SK-N-SH (cell line): Measurements from ENCODE around the gene NIF3L1. TPM values are rescaled to one million over a fixed set of nuclear protein-coding genes. Genes with fewer than 3 reads are reported as not detected.

Experiments
- CTCF ChIA-PET: fragments of 300-600, 350-600 bp; formaldehyde crosslinking; extraction: SDS; loops from one replicate; lab custom pipeline; 2021; lab: Yijun Ruan, JAX
- POLR2A ChIA-PET: fragments of 350-600 bp; sonication (Branson Sonifier 250); formaldehyde crosslinking; extraction: SDS; loops from one replicate; lab custom pipeline; 2020; ENCODE audit warnings: antibody characterized with exemption, inconsistent platforms; lab: Yijun Ruan, JAX
- DNase-seq: peaks from one replicate; pipeline ENCODE4 v3.0.0; 2012
- H2AFZ ChIP-seq: fragments of 200-600 bp; sonication (generic); 2 replicates; pipeline ENCODE4 v1.8.1; 2016; ENCODE audit warnings: antibody characterized with exemption, mild to moderate bottlenecking, low read depth
- H3F3A ChIP-seq: fragments of 200-600 bp; sonication (generic); replicated peaks from 2 replicates; pipeline ENCODE3; 2016; ENCODE audit warnings: antibody characterized with exemption, mild to moderate bottlenecking; ENCODE audit not compliant: insufficient read depth
- H3K27ac ChIP-seq, 2 experiments: fragments of 200-500 bp in 1 of 2; fragments of 200-600 bp in 1 of 2; sonication (Bioruptor generic) in 1 of 2; sonication (generic), shearing (Covaris generic) in 1 of 2; 2 replicates each; pipeline versions ENCODE4 v1.5.1 to v1.6.1; 2014 to 2016; ENCODE audit warnings: low read depth in 2 of 2, inconsistent platforms in 1 of 2, low read length in 1 of 2, mild to moderate bottlenecking in 1 of 2, mixed read lengths in 1 of 2
- H3K27me3 ChIP-seq: fragments of 200-600 bp; sonication (generic), shearing (Covaris generic); 2 replicates; pipeline ENCODE4 v1.6.1; 2016; ENCODE audit warnings: mixed run types; ENCODE audit not compliant: insufficient read depth
- H3K36me3 ChIP-seq, 2 experiments: fragments of 200-500 bp in 1 of 2; fragments of 200-600 bp in 1 of 2; sonication (Bioruptor generic) in 1 of 2; sonication (generic) in 1 of 2; replicated peaks in 1 of 2; 2 replicates each; pipeline versions ENCODE3 to v1.5.1; 2014 to 2016; ENCODE audit warnings: low read length in 1 of 2, mild to moderate bottlenecking in 1 of 2; ENCODE audit not compliant: insufficient read depth in 2 of 2, control insufficient read depth in 1 of 2
- H3K4me1 ChIP-seq, 2 experiments: fragments of 200-500 bp in 1 of 2; fragments of 200-600 bp in 1 of 2; sonication (Bioruptor generic) in 1 of 2; sonication (generic), shearing (Covaris generic) in 1 of 2; 2 replicates each; pipeline versions ENCODE4 v1.5.1 to v1.6.1; 2014 to 2016; ENCODE audit warnings: low read depth in 1 of 2, low read length in 1 of 2, mixed run types in 1 of 2; ENCODE audit not compliant: insufficient read depth in 2 of 2, control insufficient read depth in 1 of 2
- H3K4me2 ChIP-seq: fragments of 200-600 bp; sonication (generic), shearing (Covaris generic); 2 replicates; pipeline ENCODE4 v1.6.1; 2017; ENCODE audit warnings: mixed run types
- H3K4me3 ChIP-seq, 2 experiments: fragments of 200-500 bp in 1 of 2; fragments of 200-600 bp in 1 of 2; sonication (Bioruptor generic) in 1 of 2; sonication (generic), shearing (Covaris generic) in 1 of 2; 2 replicates each; pipeline versions ENCODE4 v1.5.1 to v1.8.1; 2014 to 2016; ENCODE audit warnings: low read depth in 2 of 2, inconsistent platforms in 1 of 2, low read length in 1 of 2, mild to moderate bottlenecking in 1 of 2, mixed read lengths in 1 of 2, moderate library complexity in 1 of 2
- H3K79me2 ChIP-seq: fragments of 200-600 bp; sonication (generic); 2 replicates; pipeline ENCODE4 v1.8.1; 2017; ENCODE audit warnings: mild to moderate bottlenecking; ENCODE audit not compliant: insufficient read depth
- H3K9ac ChIP-seq: fragments of 200-600 bp; sonication (generic); 2 replicates; pipeline ENCODE4 v1.6.1; 2017; ENCODE audit warnings: mixed run types
- H3K9me2 ChIP-seq: fragments of 200-600 bp; sonication (generic); 2 replicates; pipeline ENCODE4 v1.6.1; 2017; ENCODE audit warnings: mixed run types
- H3K9me3 ChIP-seq: fragments of 200-600 bp; sonication (generic); 2 replicates; pipeline ENCODE4 v1.6.1; 2017; ENCODE audit warnings: mixed run types, mild to moderate bottlenecking, moderate library complexity
- H4K20me1 ChIP-seq: fragments of 200-600 bp; sonication (generic); 2 replicates; pipeline ENCODE4 v1.6.1; 2017; ENCODE audit warnings: mild to moderate bottlenecking, mixed run types; ENCODE audit not compliant: insufficient read depth
- EP300 ChIP-seq, 2 experiments: IDR thresholded peaks; 2 replicates each; pipeline versions ENCODE4 v1.4.0 to v1.6.1; 2012; ENCODE audit warnings: borderline replicate concordance in 1 of 2, low read depth in 1 of 2, low read length in 1 of 2
- SIN3A ChIP-seq: IDR thresholded peaks from 2 replicates; pipeline ENCODE4 v1.6.1; 2012; ENCODE audit warnings: low read depth, mild to moderate bottlenecking, low read length, moderate library complexity, borderline replicate concordance
- YY1 ChIP-seq: IDR thresholded peaks from 2 replicates; pipeline ENCODE4 v1.4.0; 2012; ENCODE audit warnings: low read depth, mild to moderate bottlenecking
- WGBS: methylation state at CpG from one replicate; pipeline ENCODE4 v1.1.6; 2017; ENCODE audit warnings: low lambda C conversion rate; 5-methylcytosine and 5-hydroxymethylcytosine counted together
- polyA plus RNA-seq, 3 experiments: library from polyadenylated mRNA; depleted of rRNA; stranded (reverse); fragments of >200 nt; gene quantifications; 2 replicates each; pipeline ENCODE4 v1.2.3, GENCODE V29; 2012
- TF ChIP-seq, protein P1 (sequence below): fragments of 150-350 bp; IDR thresholded peaks from 2 replicates; pipeline ENCODE4 v1.6.1; 2017; ENCODE audit warnings: antibody characterized with exemption, low read length, low read depth, borderline replicate concordance
- TF ChIP-seq, protein P2 (sequence below): IDR thresholded peaks from 2 replicates; pipeline ENCODE4 v1.4.0; 2012; ENCODE audit warnings: low read depth, borderline replicate concordance
- TF ChIP-seq, protein P3 (sequence below): fragments of 150-350 bp; IDR thresholded peaks from 2 replicates; pipeline ENCODE4 v1.6.1; 2016; ENCODE audit warnings: mild to moderate bottlenecking, low read depth, low read length
- TF ChIP-seq, protein P4 (sequence below): IDR thresholded peaks from 2 replicates; pipeline ENCODE4; 2012

The NIF3L1 gene
- polyA plus RNA-seq, 1 of the 3 experiments (the other 2 are of a cell fraction) = 52.4 TPM

DNA sequence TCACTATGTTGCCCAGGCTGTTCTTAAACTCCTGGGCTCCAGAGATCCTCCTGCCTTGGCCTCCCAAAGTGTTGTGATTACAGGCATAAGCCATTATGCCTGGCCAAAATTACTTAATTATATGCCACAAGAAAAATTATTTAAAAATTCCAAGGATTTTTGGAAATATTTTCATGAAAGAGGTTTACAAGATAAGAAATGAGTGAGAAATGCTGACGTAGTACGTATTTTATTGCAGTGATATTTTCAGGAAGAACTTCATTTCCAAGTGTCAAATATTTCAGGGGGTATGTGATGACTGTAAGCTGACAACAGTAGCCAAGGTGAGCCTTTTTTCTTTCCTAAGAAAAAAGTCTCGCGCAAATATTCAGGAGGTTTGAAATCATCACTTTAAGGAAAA is 20.8 kb downstream of the NIF3L1 start (continued):
- TF ChIP-seq YY1 (no peak), SIN3A (no peak), EP300 (IDR thresholded peaks at IDR 0.05; ENCODE audit: borderline replicate concordance in 1 of 2, low read depth in 1 of 2, low read length in 1 of 2) (no peak)
- TF ChIP-seq, protein P1, sequence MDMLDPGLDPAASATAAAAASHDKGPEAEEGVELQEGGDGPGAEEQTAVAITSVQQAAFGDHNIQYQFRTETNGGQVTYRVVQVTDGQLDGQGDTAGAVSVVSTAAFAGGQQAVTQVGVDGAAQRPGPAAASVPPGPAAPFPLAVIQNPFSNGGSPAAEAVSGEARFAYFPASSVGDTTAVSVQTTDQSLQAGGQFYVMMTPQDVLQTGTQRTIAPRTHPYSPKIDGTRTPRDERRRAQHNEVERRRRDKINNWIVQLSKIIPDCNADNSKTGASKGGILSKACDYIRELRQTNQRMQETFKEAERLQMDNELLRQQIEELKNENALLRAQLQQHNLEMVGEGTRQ = no peak
- TF ChIP-seq, protein P2, sequence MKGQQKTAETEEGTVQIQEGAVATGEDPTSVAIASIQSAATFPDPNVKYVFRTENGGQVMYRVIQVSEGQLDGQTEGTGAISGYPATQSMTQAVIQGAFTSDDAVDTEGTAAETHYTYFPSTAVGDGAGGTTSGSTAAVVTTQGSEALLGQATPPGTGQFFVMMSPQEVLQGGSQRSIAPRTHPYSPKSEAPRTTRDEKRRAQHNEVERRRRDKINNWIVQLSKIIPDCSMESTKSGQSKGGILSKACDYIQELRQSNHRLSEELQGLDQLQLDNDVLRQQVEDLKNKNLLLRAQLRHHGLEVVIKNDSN = no peak

DNA sequence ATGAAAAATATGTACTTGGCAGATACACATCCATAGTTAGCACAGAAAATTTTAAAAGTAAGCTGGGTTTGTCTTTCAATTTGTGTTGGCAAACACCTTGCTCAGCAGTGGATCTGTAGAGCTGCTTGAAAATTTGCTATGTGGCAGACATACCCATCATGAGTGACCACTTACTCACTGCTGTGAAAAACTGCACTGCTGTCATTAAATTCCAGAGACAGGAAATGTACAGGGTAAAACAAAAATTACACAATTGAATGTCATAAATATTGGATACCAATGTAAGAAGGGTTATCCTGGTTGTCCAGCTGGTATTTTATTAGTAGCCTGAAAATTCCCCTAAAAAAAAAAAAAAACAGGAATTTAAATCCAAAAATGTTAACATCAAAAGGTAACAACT is 24.5 kb downstream of the NIF3L1 start:
- H2AFZ ChIP-seq = no peak overlapping the region
- no peaks in the 10 kb centered on the region for H3K79me2 ChIP-seq
- H3K9me2 ChIP-seq = no peaks in the 10 kb centered on the region
- H3K4me3 ChIP-seq = no peak overlapping the region
- H3K36me3 ChIP-seq = peaks cover 56 to 68% of the 10 kb centered on the region in 2 experiments
- peaks cover 32% of the 10 kb centered on the region for H3F3A ChIP-seq
- TF ChIP-seq, protein P3, sequence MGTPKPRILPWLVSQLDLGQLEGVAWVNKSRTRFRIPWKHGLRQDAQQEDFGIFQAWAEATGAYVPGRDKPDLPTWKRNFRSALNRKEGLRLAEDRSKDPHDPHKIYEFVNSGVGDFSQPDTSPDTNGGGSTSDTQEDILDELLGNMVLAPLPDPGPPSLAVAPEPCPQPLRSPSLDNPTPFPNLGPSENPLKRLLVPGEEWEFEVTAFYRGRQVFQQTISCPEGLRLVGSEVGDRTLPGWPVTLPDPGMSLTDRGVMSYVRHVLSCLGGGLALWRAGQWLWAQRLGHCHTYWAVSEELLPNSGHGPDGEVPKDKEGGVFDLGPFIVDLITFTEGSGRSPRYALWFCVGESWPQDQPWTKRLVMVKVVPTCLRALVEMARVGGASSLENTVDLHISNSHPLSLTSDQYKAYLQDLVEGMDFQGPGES = no peak
- TF ChIP-seq, protein P4, sequence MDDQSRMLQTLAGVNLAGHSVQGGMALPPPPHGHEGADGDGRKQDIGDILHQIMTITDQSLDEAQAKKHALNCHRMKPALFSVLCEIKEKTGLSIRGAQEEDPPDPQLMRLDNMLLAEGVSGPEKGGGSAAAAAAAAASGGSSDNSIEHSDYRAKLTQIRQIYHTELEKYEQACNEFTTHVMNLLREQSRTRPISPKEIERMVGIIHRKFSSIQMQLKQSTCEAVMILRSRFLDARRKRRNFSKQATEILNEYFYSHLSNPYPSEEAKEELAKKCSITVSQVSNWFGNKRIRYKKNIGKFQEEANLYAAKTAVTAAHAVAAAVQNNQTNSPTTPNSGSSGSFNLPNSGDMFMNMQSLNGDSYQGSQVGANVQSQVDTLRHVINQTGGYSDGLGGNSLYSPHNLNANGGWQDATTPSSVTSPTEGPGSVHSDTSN = 0 out of 2 replicates have a peak, but pooled peaks have one; percentile 11
- H3K4me1 ChIP-seq = no peaks in the 10 kb centered on the region
- ChIA-PET CTCF (interaction anchor here (0.7 to 1.8 kb wide), 2 partner anchors 12 to 155 kb away, joined by 3 to 10 read pairs; no protein-coding TSS in a partner anchor), POLR2A (no interaction called here)
- peak overlapping the region in 1 of 2 experiments; percentile 27; a peak in 1 of 4 replicates for H3K27ac ChIP-seq
- no peaks in the 10 kb centered on the region for H3K9me3 ChIP-seq
- no peak overlapping the region for H3K4me2 ChIP-seq
- H3K9ac ChIP-seq = no peak overlapping the region
- no peaks in the 10 kb centered on the region for H4K20me1 ChIP-seq
- H3K27me3 ChIP-seq = no peaks in the 10 kb centered on the region
- no peak for DNase-seq

DNA sequence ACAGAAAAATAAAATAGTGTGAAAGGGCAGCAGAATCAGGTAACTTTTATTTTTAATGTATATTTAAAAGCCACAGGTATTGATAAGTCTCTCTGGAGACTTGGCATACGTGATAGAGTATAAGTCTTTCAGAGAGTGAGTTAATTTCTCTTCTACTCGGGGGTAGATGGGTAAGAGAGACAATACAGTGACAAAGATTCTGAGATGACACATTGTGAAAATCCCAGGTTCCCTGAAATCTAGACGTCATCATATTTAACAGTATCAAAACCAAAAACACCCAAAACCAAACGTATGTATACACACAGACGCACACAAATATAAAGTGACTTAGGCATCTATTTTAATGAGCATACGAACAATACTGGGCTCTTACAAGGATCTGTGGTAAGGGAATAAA is 33.3 kb downstream of the NIF3L1 start:
- no peaks in the 10 kb centered on the region for H3K4me1 ChIP-seq
- H3K27ac ChIP-seq = no peak overlapping the region
- no peaks in the 10 kb centered on the region for H3K9me2 ChIP-seq
- ChIA-PET CTCF (interaction anchor here (1.7 kb wide), 1 partner anchor 236 kb away, joined by 5 read pairs; no protein-coding TSS in a partner anchor), POLR2A (no interaction called here)
- H3F3A ChIP-seq = peaks cover 13% of the 10 kb centered on the region
- H3K9ac ChIP-seq = no peak overlapping the region
- H3K4me2 ChIP-seq = no peak overlapping the region
- DNase-seq = no peak
- TF ChIP-seq, protein P1 = no peak
- TF ChIP-seq EP300 (IDR thresholded peaks at IDR 0.05; ENCODE audit: borderline replicate concordance in 1 of 2, low read depth in 1 of 2, low read length in 1 of 2) = no peak
- no peak overlapping the region for H3K4me3 ChIP-seq
- H3K79me2 ChIP-seq = no peaks in the 10 kb centered on the region
- 93% methylated on average over 6 of the region's 6 CpGs for WGBS
- H4K20me1 ChIP-seq = no peaks in the 10 kb centered on the region
- H3K36me3 ChIP-seq = peaks cover 60 to 66% of the 10 kb centered on the region in 2 experiments
- no peaks in the 10 kb centered on the region for H3K9me3 ChIP-seq
- no peak overlapping the region for H2AFZ ChIP-seq
- no peaks in the 10 kb centered on the region for H3K27me3 ChIP-seq
